Effector CD8-positive, alpha-beta T cell (primary cell): ENCODE results near the gene PLPP1.

Source experiments
- DNase-seq: peaks from one replicate; lab custom pipeline; 2025; lab: John Stamatoyannopoulos, UW

Gene PLPP1

DNA sequence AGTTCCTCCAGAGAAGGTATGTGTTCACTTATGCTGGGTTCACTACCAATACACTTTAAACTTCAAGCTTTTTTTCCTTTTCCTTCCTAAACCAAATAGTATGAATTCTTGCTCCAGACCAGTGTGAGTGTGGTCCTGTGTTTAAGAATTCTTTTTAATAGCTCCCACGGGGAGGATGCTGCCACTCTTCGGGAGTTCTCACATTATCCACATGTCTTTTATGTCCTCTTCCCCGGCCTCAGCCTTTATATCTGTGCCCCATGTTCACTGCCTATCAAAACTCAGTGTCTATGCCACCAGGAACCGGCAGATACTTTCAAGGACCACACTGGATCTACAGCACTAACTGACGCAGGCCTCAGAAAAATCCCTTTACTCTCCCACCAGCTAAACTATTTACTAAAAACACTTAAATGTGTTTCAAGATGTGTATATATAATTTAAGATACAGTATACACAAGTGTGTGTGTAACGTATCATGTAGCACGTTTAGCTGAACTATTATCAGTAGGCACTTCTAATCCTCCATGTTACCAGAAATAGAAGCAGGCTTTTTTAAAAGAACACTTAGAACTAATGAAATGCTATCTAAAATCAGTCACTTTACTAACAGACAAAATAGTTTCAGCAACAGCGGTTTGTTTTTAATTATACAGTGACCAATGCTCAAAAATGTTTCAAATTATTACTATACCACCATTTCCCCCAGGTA lies 88.0 kb downstream of the PLPP1 start:
- no peak for DNase-seq

DNA sequence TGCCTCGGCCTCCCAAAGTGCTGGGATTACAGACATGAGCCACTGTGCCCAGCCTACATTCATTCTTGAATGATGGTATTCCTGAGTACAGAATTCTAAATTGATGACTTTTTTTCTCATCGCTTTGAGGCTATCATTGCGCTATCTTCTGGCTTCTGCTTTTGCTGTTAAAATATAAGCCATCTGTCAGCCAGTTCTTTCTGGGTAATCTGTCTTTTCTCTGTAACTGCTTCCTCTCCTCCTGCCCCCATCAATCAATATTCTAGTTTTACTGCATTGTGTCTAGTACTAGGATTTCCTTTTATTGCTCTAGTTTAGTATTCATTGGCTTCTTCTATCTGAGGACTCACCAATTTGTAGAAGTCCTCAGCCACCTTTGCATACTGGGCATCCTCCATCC lies 89.0 kb downstream of the PLPP1 start:
- DNase-seq: no peak

GRCh38 chr5:55441954-55442353 lies 92.8 kb downstream of the PLPP1 start:
- DNase-seq: no peak

- no peak for DNase-seq
These were observed 93.5 kb downstream of the PLPP1 start for GRCh38 chr5:55441107-55441771.

GRCh38 chr5:55440188-55440646 lies 94.5 kb downstream of the PLPP1 start:
- no peak for DNase-seq

- no peak for DNase-seq
These were observed 95.8 kb downstream of the PLPP1 start for GRCh38 chr5:55438998-55439397.

- no peak for DNase-seq
These were observed 96.9 kb downstream of the PLPP1 start for GRCh38 chr5:55437859-55438206.

DNA sequence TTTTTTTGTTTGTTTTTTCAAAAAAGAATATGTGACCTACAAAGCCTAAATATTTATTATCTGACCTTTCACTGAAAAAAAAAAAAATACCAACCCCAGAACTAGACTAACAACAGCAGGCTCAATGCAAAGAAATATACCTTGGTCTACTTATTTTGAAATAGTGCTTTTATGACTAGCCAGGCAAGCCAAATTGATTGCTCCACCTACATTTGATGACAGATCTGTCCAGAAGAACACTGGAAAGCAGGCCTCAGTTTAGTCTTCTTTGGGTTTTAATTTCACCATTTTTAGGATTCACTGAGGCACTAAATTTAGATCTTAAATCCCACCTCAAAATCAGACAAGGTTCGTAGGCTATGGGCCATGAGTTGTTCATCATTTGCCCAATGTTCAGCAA lies 97.3 kb downstream of the PLPP1 start:
- no peak for DNase-seq

DNA sequence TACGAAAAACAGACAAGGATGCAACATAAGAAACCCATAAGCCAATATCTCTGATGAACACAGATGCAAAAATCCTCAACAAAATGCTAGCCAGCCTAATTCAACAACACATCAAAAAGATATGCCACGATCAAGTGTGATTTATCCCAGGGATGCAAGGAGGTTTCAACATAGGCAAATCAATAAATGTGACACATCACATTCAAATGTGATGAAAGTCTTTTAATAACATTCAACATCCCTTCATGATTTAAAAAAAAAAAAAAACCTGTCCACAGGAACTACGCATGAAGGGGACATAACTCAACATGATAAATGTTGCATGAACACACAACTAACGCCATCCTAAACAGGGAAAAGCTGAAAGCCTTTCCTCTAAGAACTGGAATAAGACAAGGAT lies 102.2 kb downstream of the PLPP1 start:
- DNase-seq: no peak

GRCh38 chr5:55429613-55430253 lies 105.0 kb downstream of the PLPP1 start:
- DNase-seq: no peak

DNA sequence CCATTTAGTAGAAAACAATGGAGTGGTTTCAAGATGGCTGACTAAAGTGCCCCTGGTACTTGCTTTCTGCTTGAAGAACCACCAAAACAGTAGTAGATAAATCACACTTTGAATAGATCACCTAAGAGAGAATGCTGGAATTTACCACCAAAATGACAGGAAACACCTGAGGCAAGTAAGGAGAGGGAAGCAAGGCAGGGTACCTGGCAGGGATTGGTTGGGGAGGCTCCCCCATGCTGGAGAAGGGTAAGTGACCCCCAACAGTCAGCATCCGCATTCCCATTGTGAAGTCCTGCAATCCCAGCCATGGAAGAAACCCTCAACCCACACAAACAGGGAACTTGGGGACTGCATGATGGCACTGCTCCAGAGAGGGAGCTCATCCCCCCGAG lies 105.5 kb downstream of the PLPP1 start:
- no peak for DNase-seq

DNA sequence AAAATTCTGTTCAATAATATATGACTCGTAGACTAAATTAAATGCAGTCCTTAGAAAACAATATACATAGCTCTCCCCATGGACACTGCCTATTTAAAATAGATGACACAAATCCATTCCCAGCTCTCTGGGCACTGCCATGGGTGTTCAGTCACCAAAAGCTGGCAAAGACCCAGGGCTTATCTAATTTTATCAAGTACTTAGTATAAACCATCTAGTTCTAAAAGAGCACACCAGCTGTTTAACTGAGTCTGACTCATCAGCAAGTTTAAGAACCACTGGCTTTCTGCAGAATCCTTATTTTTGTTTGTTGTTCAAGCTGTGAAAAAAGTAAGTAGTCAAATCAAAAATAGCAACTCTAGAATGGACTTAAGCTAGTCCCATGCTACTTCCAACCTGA lies 107.6 kb downstream of the PLPP1 start:
- DNase-seq: no peak

GRCh38 chr5:55426455-55426854 lies 108.3 kb downstream of the PLPP1 start:
- no peak for DNase-seq

GRCh38 chr5:55421074-55421529 lies 113.7 kb downstream of the PLPP1 start:
- DNase-seq: no peak

DNA sequence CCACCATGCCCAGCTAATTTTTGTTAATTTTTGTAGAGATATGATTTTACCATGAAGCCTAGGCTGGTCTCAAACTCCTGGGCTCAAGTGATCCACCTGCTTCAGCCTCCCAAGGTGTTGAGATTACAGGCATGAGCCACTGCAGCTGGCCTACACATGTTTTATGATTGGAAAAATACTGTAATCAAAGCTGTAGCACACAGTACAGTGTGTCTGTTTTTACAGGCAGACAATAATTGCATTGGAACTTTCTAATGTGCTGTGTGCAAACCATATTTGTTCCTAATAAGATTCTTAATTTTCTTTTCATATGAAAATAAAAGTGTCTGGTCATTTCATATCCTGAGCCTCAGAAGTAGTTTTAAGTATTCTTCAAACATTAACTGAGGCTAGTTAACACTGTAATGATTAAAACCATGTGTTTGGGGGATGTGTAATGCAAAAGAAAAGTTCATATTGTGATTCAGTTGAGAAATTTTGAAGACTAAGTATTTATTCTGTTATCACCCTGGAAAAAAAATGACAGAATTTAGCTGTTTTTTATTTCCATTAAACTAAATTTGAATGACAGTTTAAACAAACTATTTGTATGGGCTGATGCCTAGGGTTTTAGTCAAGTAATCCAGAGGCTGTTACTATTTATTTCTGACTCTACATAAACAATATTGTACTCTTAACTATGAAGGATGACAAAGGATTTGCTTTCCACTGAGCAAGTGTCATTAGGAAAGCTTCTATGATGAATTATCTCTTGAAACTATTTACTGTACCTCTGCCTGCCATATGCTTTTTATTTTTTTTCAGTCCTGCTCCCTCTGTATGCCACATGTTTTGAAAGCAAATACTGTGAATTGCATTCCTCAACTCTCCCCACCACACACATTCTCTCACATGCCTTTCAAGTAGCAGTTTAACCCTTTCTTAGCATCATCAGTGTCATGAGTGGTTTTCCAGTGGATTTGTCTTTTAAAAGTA lies 115.5 kb downstream of the PLPP1 start:
- no peak for DNase-seq

- DNase-seq: no peak
These were observed 118.5 kb downstream of the PLPP1 start for GRCh38 chr5:55416306-55416705.

- no peak for DNase-seq
These were observed 119.7 kb downstream of the PLPP1 start for GRCh38 chr5:55415071-55415470.

DNA sequence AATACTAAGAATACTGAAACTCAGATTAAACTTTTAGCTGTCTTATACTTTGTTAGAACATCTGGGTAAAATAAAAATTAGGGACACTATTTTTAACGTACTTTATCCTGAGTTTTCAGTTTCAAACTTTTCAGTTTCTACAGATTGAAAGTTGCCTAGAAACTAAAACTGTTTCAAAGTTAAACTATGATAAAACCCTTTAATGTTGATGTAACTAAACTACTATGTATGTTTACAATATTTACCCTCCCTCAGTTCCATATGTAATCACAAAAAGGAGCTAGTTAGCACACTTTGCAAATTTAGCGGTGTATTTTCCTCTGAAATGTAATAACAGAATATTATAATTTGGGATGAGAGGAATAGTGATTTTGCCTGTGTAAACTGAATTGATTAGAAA lies 121.1 kb downstream of the PLPP1 start:
- no peak for DNase-seq

GRCh38 chr5:55411876-55412275 lies 122.9 kb downstream of the PLPP1 start:
- DNase-seq: no peak

GRCh38 chr5:55410845-55411244 lies 123.9 kb downstream of the PLPP1 start:
- DNase-seq: no peak

- no peak for DNase-seq
These were observed 125.0 kb downstream of the PLPP1 start for GRCh38 chr5:55409775-55410174.

DNA sequence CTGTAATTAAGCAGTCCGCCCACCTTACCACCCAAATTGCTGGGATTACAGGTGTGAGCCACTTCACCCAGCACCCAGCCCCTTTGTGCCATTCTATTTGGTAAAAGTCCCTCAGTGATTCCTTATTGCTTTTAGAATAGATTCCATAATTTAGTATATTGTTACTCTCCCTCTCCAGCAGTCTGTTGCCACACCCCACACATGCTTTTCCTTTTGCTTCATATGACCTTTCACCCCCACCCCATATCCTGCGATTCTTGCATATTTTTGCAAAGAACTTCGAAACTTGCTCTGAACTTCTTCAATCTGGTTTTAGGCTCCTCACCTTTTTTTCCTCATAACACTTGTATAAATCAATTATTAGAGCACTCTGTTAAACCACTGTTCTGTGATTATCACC lies 126.8 kb downstream of the PLPP1 start:
- DNase-seq: no peak
